ENCODE results near the gene PPP2R5D. TPM values are rescaled to one million over a fixed set of nuclear protein-coding genes. Genes with fewer than 3 reads are reported as not detected.
A peak's percentile ranks its signal among the peaks of the same experiment; 100 is the strongest.

Gene PPP2R5D
- total RNA-seq, 1 donor from 2014 or later: 44.3 TPM

DNA sequence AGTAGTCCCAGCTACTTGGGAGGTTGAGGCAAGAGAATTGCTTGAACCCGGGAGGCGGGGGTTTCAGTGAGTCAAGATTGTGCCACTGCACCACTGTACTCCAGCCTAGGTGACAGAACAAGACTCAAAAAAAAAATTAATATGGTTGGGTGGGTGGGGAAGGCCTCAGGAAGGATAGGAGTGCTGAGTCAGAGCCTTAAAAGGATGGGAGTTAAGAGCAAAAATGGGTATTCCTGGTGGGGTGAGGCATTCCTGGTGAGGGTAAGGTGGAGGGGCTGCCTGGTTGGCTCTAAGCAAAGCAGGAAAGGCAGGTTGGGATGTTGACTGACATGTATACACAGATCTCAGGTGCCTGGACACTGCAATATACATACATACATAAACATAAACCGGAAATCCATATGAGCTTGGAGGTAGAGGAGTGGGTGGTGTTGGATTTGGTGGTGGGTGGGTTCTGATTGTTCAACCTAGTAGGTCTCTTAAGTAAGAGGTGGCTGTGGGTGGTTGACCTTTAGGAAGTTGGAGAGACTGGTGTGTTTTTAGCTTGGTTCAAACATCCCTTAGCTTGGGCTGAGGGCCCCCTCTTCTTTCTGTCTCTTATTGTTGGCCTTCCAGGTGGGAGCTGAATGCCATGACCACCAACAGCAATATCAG, 35.8 kb downstream of the PPP2R5D start:
- DNase-seq (ENCODE audit: extremely low spot score, unreplicated experiment): no peak
- H3K27ac Mint-ChIP-seq (ENCODE audit: unreplicated experiment): peak overlapping the region; percentile 63
- TF ChIP-seq, protein P1, sequence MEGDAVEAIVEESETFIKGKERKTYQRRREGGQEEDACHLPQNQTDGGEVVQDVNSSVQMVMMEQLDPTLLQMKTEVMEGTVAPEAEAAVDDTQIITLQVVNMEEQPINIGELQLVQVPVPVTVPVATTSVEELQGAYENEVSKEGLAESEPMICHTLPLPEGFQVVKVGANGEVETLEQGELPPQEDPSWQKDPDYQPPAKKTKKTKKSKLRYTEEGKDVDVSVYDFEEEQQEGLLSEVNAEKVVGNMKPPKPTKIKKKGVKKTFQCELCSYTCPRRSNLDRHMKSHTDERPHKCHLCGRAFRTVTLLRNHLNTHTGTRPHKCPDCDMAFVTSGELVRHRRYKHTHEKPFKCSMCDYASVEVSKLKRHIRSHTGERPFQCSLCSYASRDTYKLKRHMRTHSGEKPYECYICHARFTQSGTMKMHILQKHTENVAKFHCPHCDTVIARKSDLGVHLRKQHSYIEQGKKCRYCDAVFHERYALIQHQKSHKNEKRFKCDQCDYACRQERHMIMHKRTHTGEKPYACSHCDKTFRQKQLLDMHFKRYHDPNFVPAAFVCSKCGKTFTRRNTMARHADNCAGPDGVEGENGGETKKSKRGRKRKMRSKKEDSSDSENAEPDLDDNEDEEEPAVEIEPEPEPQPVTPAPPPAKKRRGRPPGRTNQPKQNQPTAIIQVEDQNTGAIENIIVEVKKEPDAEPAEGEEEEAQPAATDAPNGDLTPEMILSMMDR (IDR thresholded peaks at IDR 0.05): no peak
- no peaks in the 10 kb centered on the region for H3K9me3 Mint-ChIP-seq (ENCODE audit: unreplicated experiment)
- peaks cover 37% of the 10 kb centered on the region for H3K36me3 Mint-ChIP-seq (ENCODE audit: unreplicated experiment)
- H3K4me3 Mint-ChIP-seq (ENCODE audit: unreplicated experiment): no peak overlapping the region
- no peaks in the 10 kb centered on the region for H3K27me3 Mint-ChIP-seq (ENCODE audit: unreplicated experiment)
- H3K4me1 Mint-ChIP-seq (ENCODE audit: unreplicated experiment): peaks cover 37% of the 10 kb centered on the region

GRCh38 chr6:43020847-43021246, 36.5 kb downstream of the PPP2R5D start:
- TF ChIP-seq, protein P1 (IDR thresholded peaks at IDR 0.05): no peak
- no peaks in the 10 kb centered on the region for H3K27me3 Mint-ChIP-seq (ENCODE audit: unreplicated experiment)
- peaks cover 39% of the 10 kb centered on the region for H3K36me3 Mint-ChIP-seq (ENCODE audit: unreplicated experiment)
- peak overlapping the region; percentile 82 for H3K27ac Mint-ChIP-seq (ENCODE audit: unreplicated experiment)
- peaks cover 33% of the 10 kb centered on the region for H3K4me1 Mint-ChIP-seq (ENCODE audit: unreplicated experiment)
- no peak for DNase-seq (ENCODE audit: extremely low spot score, unreplicated experiment)
- no peaks in the 10 kb centered on the region for H3K9me3 Mint-ChIP-seq (ENCODE audit: unreplicated experiment)
- H3K4me3 Mint-ChIP-seq (ENCODE audit: unreplicated experiment): peak overlapping the region; percentile 97

DNA sequence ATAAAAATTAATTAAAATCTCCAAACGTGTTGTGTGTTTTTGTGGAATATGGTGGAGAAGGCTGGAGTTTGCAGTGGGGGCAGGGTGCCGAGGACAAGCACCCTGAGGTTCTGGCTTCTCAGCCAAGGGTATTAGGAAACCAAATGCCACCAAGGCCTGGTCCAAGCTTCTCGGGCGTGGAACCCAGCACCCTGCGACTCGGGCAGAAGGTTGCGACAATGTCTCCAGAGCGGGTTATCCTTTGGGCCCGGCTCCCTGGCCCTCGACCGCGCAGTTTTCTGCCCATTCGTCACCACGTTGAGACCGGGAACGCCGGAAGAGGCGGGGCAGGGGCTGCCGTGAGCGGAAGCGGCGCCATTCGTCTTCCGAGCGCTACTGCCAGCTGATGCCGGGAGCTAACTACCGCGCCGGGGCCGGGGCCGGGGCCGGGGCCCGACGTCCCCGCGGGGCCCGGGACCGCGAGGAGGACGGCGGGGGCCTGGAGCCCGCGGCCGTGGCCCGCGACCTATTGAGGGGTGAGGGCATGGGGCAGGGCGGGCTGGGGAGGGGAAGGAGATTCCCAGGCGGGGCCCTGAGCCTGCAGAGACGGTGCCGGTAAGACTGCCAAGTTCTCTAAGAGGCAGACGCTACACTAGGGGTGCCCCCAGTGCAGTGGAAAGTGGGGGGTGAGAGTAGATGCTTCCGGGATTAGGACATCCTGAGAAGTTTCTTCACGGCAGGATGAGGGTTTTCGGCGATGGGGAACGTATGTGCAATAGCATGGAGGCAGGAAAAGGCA, 37.1 kb downstream of the PPP2R5D start, which contains the start of gene RRP36:
Gene RRP36 (plus strand): TSS at position 354 of the 778 bp plus-strand sequence. CDS start 32 bp downstream, at position 386.
- Mint-ChIP-seq H3K36me3 (ENCODE audit: unreplicated experiment) (peaks cover 39% of the 10 kb centered on the region), H3K4me3 (ENCODE audit: unreplicated experiment) (peak within 1 kb of the TSS; percentile 97), H3K9me3 (ENCODE audit: unreplicated experiment) (no peaks in the 10 kb centered on the region), H3K27ac (ENCODE audit: unreplicated experiment) (peak within 1 kb of the TSS; percentile 92), H3K27me3 (ENCODE audit: unreplicated experiment) (no peaks in the 10 kb centered on the region), H3K4me1 (ENCODE audit: unreplicated experiment) (peaks cover 27% of the 10 kb centered on the region)
- TF ChIP-seq, protein P1 (IDR thresholded peaks at IDR 0.05): no peak
- DNase-seq (ENCODE audit: extremely low spot score, unreplicated experiment): peak; percentile 89

GRCh38 chr6:43024436-43024835, 40.1 kb downstream of the PPP2R5D start:
- no peaks in the 10 kb centered on the region for H3K9me3 Mint-ChIP-seq (ENCODE audit: unreplicated experiment)
- peaks cover 20% of the 10 kb centered on the region for H3K4me1 Mint-ChIP-seq (ENCODE audit: unreplicated experiment)
- TF ChIP-seq, protein P1 (IDR thresholded peaks at IDR 0.05): no peak
- peak overlapping the region; percentile 6 for H3K4me3 Mint-ChIP-seq (ENCODE audit: unreplicated experiment)
- H3K27ac Mint-ChIP-seq (ENCODE audit: unreplicated experiment): peak overlapping the region; percentile 56
- no peaks in the 10 kb centered on the region for H3K27me3 Mint-ChIP-seq (ENCODE audit: unreplicated experiment)
- DNase-seq (ENCODE audit: extremely low spot score, unreplicated experiment): no peak
- H3K36me3 Mint-ChIP-seq (ENCODE audit: unreplicated experiment): peaks cover 33% of the 10 kb centered on the region

DNA sequence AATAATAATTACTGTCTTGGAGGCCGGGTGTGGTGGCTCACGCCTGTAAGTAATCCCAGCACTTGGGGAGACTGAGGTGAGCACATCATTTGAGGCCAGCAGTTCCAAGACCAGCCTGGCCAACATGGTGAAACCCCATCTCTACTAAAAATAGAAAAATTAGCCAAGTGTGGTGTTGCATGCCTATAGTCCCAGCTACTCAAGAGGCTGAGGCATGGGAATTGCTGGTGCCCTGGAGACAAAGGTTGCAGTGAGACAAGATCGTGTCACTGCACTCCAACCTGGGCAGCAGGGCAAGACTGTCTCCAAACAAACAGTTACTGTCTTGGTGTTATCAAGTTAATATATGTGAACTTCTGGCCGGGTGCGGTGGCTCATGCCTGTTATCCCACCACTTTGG, 42.0 kb downstream of the PPP2R5D start:
- Mint-ChIP-seq H3K4me1 (ENCODE audit: unreplicated experiment) (peaks cover 11% of the 10 kb centered on the region), H3K9me3 (ENCODE audit: unreplicated experiment) (no peaks in the 10 kb centered on the region), H3K27me3 (ENCODE audit: unreplicated experiment) (no peaks in the 10 kb centered on the region), H3K36me3 (ENCODE audit: unreplicated experiment) (peaks cover 37% of the 10 kb centered on the region), H3K4me3 (ENCODE audit: unreplicated experiment) (no peak overlapping the region), H3K27ac (ENCODE audit: unreplicated experiment) (no peak overlapping the region)
- TF ChIP-seq, protein P1 (IDR thresholded peaks at IDR 0.05): no peak
- DNase-seq (ENCODE audit: extremely low spot score, unreplicated experiment): no peak

Data from osteocyte (in vitro differentiated cells).